ENCODE measurements around the gene PSEN2.
A peak's percentile ranks its signal among the peaks of the same experiment; 100 is the strongest.

Gene PSEN2

GRCh38 chr1:226862890-226863289, 7.5 kb upstream of the PSEN2 start:
- no peak for DNase-seq (ENCODE audit: extremely low spot score, insufficient read length, low read depth)
- FAIRE-seq = no peak

GRCh38 chr1:226863446-226863845, 7.0 kb upstream of the PSEN2 start:
- FAIRE-seq (no peak), DNase-seq (ENCODE audit: extremely low spot score, insufficient read length, low read depth) (no peak)

DNA sequence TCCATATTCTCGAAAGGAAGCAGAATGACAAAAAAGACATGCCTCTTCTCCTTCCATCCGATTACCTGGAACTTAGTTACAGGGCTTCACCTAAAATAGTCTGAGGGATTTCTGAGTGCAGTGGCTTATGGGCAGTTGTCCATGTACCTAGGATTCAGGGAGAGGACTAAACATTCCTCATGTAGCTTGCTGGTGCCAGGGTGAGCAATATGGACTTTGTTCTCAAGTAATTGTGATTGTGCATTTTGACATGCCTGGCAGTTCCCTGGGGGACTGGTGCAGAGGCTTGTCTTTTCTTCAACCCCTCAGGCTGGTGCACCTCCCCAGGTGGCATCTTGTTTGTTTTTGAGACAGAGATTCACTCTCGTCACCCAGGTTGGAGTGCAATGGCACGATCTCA, 6.1 kb upstream of the PSEN2 start:
- DNase-seq (ENCODE audit: extremely low spot score, insufficient read length, low read depth) = no peak
- no peak for FAIRE-seq

- FAIRE-seq (no peak), DNase-seq (ENCODE audit: extremely low spot score, insufficient read length, low read depth) (no peak)
Measured at GRCh38 chr1:226865590-226865989, 4.8 kb upstream of the PSEN2 start.

DNA sequence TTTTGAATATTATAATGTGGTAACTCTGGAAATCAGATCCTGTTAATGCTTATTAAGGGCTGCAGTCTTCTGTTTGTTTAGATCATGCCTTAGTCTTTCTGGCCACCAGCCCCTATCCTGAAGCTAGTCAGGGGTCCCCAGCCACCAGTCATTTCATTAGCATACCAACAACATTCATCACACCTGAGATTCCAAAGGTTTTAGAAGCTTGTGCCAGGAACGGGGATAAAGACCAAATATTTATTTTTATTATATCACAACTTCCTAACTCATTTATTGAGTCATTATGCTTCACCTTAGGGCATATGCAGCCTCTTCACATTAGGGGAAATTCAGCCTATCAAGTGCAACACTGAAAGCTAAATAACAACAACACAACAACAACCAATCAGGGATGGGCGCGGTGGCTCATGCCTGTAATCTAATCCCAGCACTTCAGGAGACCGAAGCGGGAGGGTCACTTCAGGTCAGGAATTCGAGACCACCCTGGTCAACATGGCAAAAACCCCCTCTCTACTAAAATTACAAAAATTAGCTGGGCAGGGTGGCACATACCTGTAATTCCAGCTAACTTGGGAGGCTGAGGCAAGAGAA, 2.9 kb upstream of the PSEN2 start:
- FAIRE-seq = no peak

GRCh38 chr1:226868726-226869125, 1.7 kb upstream of the PSEN2 start:
- DNase-seq (ENCODE audit: extremely low spot score, insufficient read length, low read depth) = no peak
- no peak for FAIRE-seq

More for the DNA sequence above, 2.9 kb upstream of the PSEN2 start:
- no peak for DNase-seq (ENCODE audit: extremely low spot score, insufficient read length, low read depth)

DNA sequence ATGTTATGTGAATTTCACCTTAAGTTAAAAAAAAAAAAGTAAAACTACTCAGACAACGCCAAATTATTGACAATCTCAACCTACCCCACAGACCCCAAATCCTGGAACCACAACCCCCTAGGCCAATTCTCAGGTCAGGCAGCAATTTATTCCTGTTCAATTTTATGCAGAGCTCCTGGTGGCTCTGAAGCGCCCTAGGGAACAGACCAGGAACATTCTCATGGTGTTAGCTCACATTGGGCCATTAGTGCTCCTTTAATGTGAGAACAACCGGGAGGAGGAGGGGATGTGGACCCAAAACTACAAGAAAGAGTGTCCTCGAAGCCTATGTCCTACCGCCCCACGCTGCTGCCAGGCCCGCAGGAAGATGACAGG, 403 bp upstream of the PSEN2 start:
- no peak for DNase-seq (ENCODE audit: extremely low spot score, insufficient read length, low read depth)

DNA sequence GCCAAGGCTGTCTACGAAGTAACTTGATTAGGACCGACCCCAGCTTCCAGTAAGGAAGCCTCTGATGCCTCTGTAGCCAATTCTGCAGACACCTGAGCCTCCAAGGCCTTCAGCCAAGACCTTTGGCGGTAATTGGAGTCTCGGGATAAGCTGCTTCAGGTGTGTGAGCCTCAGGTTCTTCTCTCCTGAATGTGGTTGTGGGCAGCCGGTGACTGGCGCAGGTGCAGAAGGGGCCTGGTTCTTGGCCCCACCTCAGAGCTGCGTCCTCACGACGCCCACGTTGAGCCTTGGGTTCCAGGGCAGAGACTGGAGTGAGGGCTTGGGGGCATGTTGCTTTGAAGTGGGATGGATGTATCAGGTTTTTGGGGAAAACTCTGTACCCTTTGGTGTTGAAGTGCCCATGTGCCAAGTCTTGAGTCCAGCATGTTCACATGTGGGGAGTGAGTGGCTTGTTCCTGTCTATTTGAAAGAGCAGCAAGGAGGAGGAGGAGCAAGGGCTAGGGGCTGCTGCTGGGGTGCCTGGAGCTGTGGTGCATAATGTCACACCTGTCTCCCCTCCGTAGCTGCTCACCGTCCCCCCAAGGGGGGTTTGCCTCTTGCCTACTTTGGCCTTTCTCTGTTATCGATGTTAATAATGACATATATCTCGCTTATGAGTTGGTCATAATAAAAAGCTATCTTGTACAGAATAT, 1.4 kb downstream of the PSEN2 start:
- FAIRE-seq (no peak), DNase-seq (ENCODE audit: extremely low spot score, insufficient read length, low read depth) (no peak)

More for the DNA sequence above, 403 bp upstream of the PSEN2 start:
- no peak for FAIRE-seq

DNA sequence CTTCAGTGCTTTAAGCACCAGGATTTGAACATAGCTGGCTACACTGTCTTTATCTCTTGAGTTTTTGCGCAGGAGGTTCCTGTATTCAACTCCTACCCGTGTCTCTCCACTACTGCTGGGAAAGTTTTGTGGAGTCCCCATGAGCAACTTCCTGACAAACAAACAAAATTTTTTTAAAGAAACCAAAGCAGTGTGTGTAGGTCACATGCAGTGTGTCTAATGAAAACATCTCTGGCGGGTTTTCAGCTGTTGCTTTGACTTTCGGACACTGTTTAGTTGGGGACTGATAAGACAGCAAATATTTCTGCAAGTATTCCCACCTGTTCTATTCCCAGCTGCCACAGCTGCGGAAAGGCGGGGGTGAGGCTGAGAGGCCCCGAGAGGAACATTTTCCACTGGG, 2.0 kb downstream of the PSEN2 start:
- no peak for DNase-seq (ENCODE audit: extremely low spot score, insufficient read length, low read depth)
- FAIRE-seq = no peak

DNA sequence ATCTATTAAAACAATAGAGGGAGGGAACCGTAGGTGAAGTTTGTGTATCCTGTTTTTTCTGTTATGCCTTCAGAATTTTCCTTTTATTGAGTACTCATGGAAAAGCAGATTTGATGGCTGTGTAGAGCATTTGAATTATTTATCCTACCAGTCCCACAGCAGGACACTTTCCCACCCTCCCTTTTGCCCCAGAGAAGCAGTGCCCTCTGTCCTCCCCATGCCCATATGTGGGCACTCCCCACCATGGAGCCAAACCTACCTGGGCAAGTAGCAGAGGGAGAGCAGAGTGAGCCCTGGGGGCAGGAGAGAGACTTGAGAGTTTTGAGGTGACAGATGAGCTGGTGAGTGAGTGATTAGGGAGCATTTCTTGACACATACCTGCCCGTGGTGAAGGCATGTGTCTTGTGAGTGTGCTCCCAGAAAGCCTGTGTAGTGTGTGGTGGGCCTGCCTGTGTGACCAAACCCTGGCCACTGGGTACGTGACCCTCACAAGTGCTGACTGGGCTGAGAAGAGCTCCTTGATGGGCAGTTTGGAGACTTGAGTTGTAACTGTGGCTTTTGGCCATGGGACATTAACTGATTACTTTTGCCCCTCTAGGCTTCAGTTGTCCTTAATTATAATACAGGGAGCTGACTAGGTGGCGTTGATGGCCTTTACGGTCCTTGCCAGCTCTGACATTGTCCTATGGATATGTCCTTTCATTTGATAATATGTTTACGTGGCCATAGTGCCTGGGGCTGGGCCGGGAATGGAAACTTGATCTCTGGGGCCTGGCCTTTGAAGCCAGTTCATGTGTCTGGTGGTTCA, 3.6 kb downstream of the PSEN2 start:
- no peak for FAIRE-seq
- DNase-seq (ENCODE audit: extremely low spot score, insufficient read length, low read depth) = no peak

DNA sequence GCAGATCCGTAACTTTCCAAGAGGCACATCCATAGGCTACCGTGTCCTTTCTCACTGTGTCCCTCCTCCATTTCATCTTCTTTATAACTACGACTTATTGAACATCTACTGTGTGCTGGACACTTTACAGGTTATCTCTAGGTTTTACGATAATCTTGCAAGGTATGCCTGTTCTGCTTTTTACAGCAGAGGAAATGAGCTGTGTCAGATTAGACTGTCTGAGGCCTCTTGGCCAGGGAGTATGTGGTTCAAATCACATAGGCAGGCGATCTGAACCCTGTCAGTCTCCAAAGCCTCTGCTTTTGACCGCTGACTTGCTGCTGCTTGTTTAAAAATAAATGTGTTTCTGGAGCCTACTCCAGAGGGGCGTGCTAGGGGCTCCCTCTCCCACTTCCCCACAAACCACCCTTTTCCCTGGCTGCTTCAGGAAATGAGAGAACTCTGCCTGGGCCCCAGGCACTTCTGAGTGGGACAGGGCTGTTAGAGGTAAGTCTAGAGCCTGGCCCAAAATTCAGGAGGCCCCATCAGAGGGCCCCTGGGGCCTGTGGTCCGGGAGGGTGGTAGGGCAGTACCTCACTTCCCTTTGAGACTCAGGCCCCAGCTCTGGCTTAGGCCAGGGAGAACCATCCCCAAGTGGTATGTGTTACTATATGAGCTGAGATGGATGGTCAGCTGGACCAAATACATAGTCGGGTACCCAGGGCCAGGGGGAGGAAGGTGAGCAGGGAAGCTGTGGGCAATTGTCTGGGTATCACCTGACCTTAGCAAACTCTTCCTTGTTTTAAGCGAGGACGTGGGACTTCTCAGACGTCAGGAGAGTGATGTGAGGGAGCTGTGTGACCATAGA, 4.4 kb downstream of the PSEN2 start:
- DNase-seq (ENCODE audit: extremely low spot score, insufficient read length, low read depth) (no peak), FAIRE-seq (no peak)

DNA sequence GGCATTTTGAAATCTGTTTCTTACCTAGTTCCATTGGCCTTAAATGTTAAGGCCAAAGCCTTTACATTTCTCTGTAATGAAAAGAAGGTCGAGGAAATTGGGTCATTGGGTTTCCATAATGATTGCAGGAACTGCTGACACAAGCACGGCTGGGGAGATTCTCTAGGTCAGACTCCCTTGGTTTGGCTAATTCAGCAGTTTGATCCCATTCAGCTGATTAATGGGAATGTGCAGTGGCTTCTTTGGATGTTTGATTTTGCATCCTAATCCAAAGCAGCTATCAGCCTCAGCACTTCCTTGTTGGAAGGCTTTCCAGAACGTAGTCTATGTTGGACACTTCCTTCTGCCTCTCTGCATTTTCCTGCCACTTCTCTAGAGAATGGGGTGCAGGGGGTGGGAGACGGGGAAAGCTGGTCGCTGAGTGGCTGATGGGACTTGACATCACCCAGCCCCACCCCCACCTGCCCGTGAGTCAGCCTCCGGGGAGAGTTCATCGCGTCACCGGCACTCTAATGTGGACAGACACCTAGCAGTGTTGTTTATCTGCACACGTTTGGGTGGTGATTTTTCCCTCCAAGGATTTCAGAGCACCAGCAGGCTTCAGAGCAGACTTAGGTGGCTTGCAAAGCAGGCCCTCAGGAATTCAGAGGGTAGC, 5.4 kb downstream of the PSEN2 start:
- DNase-seq (ENCODE audit: extremely low spot score, insufficient read length, low read depth) = no peak
- no peak for FAIRE-seq

DNA sequence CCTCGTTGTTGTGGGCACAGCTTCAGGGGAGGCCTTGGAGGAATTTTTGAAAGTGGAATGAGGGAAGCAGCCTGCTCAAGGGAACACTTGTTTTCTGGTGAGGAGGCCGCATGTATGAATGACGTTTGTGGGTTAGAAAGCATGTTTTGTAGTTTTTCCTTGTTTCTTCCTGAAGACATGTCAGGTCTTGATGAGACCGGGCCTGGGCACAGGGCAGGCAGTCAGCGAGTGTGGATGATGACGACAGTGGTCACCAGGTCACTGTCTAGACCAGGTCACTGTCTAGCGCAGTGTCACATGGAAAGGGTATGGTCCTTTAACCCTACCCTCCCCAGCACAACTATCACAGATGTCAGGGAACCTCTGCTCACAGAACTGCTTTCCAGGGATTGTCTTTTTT, 7.3 kb downstream of the PSEN2 start:
- FAIRE-seq = no peak

DNA sequence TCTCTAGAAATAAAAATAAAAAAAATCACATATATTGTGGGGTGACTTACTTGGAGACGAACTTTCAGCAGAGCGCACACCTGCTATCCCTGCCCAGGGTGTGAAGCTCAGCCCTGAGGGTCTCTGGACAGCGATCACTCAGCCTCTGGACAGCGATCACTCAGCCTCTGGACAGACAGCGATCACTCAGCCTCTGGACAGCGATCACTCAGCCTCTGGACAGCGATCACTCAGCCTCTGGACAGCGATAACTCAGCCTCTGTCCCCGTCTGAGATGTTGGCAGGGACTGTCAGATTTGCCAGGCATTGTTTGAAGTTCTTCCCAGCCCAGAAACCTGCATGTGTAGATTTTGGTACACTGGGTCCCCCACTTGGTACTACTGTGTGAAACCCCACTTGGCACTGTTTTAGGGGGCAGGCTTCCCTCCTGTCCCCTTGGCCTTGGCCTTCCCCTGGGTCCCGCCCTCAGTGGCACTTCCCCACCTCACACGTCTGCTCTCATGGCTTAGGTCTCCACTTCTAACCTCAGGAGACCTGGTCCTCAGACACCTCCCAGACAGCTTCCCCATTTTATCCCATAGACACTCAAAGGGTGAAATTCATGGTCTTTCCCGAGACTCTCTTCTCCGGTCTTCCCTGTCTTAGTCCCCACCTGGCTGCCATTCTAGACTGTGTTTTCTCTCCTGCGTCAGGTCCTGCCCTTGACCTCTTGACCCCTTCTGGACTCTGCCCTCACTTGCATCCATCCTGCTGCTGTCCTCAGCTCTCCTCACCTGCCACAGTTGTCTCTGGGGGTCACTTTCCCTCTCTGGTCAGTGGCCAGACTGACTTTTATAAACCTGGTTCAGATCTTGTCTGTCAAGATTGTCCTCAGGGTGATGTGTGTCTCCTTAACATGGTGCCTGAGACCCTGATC, 10.2 kb downstream of the PSEN2 start:
- no peak for DNase-seq (ENCODE audit: extremely low spot score, insufficient read length, low read depth)
- FAIRE-seq = no peak

More for the DNA sequence above, 7.3 kb downstream of the PSEN2 start:
- DNase-seq (ENCODE audit: extremely low spot score, insufficient read length, low read depth) = no peak

DNA sequence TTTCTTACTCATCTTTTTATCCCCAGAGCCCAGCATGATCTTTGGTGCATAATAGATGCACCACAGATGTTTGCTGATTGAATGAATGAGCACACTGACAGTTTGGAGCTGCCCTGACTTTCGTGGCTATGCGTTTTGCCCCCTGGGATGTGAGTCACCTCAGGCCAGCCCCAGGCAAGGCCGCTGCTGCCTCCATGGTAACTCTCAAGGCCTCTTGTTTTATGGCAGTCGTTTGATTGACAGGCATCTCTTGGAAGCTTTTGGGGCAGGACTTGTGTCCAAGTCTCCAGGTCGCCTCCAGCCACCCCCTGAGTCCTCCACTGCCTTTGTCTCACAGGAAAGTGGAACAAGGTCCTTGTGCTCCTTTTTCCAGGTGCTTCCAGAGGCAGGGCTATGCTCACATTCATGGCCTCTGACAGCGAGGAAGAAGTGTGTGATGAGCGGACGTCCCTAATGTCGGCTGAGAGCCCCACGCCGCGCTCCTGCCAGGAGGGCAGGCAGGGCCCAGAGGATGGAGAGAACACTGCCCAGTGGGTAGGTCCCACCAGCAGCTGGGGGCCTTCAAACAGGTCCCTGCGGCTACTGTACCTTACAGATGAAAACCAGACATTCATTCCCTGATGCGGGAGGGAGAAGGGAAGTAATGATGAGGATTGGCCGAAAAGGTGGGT, 11.2 kb downstream of the PSEN2 start:
- FAIRE-seq (no peak), DNase-seq (ENCODE audit: extremely low spot score, insufficient read length, low read depth) (no peak)

- no peak for DNase-seq (ENCODE audit: extremely low spot score, insufficient read length, low read depth)
- no peak for FAIRE-seq
Measured at GRCh38 chr1:226882187-226882586, 11.8 kb downstream of the PSEN2 start.

DNA sequence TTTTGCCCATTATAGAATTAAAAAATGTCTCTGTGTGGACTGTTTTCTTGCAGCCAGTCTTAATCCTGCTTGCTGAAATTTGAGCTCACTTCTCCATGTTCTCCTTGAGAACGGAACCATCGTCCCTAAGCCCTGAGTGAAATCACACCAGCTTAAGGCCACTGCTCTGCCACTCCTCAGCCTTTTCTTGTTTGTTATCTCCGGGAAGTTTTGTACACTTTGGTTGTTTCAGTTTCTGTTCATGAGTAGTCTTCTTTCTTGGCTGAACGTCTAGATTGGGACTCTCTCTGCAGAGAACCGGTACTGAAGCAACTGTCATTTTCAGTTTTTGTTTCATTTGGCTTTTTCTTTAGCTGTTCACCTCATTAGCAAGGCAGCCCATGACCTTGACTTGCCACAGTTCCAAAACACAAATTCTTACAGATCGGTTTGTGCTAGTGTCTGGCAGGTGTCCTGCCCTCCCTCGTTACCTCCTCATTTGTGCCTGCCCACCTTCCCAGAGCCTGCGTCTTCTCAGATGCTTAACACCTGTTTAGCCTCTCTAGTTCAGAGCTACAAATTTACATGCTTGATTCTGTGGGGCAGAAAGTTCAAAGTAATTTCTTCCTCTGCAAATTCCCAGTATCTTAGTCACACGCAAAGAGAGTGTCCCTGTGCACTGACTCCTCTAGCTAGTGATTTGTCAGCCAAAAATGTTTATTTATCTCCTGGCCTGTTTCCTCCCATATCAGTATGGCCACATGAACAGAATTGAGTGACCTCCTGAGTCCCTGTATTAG, 12.4 kb downstream of the PSEN2 start:
- FAIRE-seq (peak; percentile 97), DNase-seq (ENCODE audit: extremely low spot score, insufficient read length, low read depth) (peak; percentile 60)

GRCh38 chr1:226883630-226884029, 13.2 kb downstream of the PSEN2 start:
- DNase-seq (ENCODE audit: extremely low spot score, insufficient read length, low read depth) (no peak), FAIRE-seq (no peak)
